Measurements from ENCODE around the gene ZZZ3.

Gene ZZZ3

DNA sequence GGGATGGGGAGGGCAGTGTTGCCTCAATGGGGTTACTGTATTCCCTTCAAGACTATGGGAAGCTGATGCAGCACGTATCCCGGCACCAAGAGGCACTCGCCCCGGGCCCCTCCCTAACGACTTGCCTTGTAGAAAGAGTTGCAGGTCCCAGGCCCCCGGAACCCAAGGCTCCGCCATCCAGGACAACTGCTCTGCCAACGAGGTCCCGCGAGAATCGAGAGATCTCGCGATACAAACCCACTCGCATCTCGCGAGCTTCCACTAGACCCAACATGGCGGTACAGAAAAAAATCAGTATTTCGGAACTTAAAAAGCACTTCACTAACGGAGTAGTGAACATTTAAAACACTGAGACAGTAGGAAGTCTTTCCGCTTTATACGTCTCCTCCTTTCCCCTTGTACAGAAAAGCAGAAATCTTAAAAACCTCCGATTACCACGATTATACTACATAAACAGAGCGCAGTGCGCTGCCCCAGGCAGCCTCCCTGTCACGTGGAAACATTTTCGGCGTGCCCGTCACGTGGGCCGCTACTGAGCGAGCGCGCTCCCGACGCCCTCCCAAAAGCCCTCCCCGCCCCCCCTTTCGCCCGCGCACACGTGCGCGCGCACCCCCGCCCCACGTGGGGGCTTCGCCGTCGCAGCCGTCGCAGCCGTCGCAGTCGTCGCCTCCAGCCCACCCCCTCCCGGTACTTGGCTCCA is at the start of gene ZZZ3:
TSS of gene ZZZ3 (minus strand) at position 199 of the 700 bp plus-strand sequence. CDS start 49,304 bp downstream, outside the sequence.
- TF ChIP-seq GATA3 (IDR thresholded peaks at IDR 0.05; ENCODE audit: low read depth, low read length) (no peak), GATA2 (IDR thresholded peaks at IDR 0.05; ENCODE audit: low read depth, low read length) (no peak)

DNA sequence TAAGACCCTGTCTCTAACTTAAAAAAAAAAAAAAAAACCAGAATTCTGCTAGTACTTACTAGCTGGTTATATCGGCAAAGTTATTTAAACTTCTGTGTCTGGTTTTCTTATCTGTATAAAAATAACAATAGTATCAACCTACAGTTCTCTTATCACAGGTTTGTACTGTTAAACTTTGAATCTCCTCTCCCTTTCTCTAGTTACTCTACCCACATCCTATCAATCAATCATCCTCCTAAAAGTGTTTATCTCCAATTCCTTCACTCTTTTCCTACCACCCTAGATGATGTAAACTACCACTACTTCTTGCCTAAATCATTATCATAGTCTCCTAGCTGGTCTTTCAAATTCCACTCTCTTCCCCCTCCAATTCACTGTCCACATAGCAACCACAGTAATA is 49.6 kb upstream of the ZZZ3 start:
- TF ChIP-seq GATA3 (IDR thresholded peaks at IDR 0.05; ENCODE audit: low read depth, low read length), result no peak
- no peak for TF ChIP-seq GATA2 (IDR thresholded peaks at IDR 0.05; ENCODE audit: low read depth, low read length)

DNA sequence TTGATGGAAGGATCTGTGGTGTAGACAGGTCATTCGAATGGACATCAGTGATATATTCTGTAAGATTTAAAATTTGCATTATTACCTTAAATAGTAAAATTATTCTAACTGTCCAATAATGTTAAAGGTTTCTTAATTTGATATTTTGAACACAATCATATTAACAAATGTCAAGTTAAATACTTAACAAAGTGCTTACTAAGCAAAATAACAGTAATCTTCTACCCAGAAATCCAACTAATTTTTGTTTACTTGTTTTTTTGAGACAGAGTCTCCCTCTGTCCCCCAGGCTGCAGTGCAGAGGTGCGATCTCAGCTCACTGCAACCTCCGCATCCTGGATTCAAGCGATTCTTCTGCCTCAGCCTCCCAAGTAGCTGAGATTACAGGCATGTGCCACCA is 43.2 kb upstream of the ZZZ3 start:
- TF ChIP-seq GATA2 (IDR thresholded peaks at IDR 0.05; ENCODE audit: low read depth, low read length), result no peak
- TF ChIP-seq GATA3 (IDR thresholded peaks at IDR 0.05; ENCODE audit: low read depth, low read length), result no peak

DNA sequence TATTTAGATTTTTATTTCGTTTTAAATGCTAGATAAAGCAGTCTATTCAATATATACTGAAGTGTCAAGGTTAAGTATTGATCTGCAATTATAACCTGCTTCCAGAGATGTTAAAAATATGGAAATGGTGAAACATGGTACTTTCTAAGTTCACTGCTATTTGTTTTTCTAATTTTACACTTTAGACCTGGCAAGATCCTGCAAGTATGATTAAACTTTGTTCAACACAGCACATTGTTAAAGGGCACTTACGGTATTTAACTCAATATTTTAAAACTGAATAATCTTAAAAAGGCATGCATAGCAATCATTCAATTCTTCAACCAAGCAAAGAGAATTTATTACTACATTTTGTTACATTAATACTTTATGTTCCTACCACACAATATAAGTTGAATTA is 35.7 kb upstream of the ZZZ3 start:
- TF ChIP-seq GATA2 (IDR thresholded peaks at IDR 0.05; ENCODE audit: low read depth, low read length) (no peak), GATA3 (IDR thresholded peaks at IDR 0.05; ENCODE audit: low read depth, low read length) (no peak)

DNA sequence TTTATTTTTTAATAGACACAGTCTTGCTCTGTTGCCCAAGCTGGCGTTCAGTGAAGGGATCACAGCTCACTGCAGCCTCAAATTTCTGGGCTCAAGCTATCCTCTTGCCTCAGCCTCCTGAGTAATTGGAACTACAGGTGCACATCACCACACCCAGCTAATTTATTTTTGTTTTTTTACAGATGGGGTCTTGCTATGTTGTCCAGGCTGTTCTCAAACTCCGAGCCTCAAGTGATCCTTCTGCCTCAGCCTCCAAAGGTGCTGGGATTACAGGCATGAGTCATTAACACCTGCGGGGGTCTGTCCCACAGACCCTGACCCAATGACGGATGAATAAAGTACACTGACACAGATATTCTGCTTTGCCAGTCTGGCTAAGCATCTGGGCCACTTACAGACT is 33.6 kb upstream of the ZZZ3 start:
- no peak for TF ChIP-seq GATA2 (IDR thresholded peaks at IDR 0.05; ENCODE audit: low read depth, low read length)
- no peak for TF ChIP-seq GATA3 (IDR thresholded peaks at IDR 0.05; ENCODE audit: low read depth, low read length)

DNA sequence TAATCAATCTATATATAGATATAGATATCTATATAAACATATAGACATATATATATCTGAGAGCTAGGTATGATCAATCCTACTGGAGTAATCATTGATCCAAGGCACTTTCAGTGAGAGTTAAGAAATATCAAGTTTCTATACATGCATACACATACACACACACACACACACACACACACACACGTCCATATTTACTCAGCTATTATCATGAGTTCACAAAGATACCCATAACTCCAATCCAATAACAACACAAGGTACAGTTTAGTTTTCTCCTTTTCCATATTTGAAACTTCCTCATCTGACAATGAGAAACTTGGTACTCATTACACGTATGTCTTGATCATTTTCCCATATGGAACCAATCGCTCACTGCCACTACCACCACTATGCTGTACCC is 27.3 kb upstream of the ZZZ3 start:
- TF ChIP-seq GATA2 (IDR thresholded peaks at IDR 0.05; ENCODE audit: low read depth, low read length) (no peak), GATA3 (IDR thresholded peaks at IDR 0.05; ENCODE audit: low read depth, low read length) (no peak)

DNA sequence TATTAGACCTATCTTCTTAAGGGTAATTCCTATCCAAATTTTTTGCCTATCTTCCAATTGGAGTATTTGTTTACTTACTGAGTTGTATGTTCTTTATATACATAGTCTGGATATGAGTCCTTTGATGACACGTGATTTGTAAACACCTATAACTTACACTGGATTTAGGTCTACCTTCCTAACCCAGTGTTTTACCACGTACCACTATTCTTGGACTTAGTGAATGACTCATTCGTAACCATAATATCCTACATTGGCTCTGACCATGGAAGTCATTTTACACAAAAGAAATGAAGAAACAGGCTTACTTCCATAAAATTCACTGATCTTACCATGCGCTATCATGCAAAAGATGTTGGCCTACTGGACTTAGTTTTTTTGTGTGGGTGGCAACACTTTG is 23.9 kb upstream of the ZZZ3 start:
- TF ChIP-seq GATA3 (IDR thresholded peaks at IDR 0.05; ENCODE audit: low read depth, low read length) (no peak), GATA2 (IDR thresholded peaks at IDR 0.05; ENCODE audit: low read depth, low read length) (no peak)

DNA sequence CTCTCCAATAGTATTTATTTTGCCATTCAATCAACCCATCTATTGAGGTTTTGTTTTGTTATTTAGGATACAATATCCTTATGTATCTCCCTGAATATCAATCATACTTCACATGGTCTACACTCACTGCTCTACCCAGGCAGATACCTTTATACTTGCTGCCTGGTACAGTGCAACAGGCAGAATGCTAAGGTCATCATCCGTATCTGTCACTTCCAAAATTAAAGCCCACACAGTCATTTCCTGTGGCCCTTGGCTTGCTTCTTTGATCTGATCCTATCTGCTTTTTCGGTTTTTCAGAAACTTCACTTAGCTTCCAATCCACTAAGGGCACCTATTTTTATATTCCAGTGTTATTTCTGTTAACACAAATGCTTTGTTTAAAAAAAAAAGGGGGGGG is 22.3 kb upstream of the ZZZ3 start:
- TF ChIP-seq GATA2 (IDR thresholded peaks at IDR 0.05; ENCODE audit: low read depth, low read length) (no peak), GATA3 (IDR thresholded peaks at IDR 0.05; ENCODE audit: low read depth, low read length) (no peak)

DNA sequence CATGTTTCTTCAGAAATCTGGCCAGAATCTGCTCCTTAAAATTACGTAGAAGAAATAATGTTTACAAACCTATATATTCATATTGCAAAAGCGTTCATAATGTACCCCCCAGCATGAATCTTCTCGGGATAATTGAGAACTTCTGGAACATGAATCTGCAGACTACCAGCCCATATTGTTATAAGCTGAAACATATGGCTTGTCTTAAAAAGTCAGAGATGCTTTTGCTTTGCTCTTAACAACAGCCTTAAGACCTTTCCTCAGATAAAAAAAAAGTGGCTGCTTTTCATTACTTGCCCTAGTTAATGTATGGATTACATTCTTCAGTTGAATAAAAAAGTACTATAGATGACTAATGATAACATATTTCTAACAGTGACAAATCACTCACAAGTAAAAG is 15.0 kb upstream of the ZZZ3 start:
- TF ChIP-seq GATA2 (IDR thresholded peaks at IDR 0.05; ENCODE audit: low read depth, low read length), result no peak
- TF ChIP-seq GATA3 (IDR thresholded peaks at IDR 0.05; ENCODE audit: low read depth, low read length), result no peak

DNA sequence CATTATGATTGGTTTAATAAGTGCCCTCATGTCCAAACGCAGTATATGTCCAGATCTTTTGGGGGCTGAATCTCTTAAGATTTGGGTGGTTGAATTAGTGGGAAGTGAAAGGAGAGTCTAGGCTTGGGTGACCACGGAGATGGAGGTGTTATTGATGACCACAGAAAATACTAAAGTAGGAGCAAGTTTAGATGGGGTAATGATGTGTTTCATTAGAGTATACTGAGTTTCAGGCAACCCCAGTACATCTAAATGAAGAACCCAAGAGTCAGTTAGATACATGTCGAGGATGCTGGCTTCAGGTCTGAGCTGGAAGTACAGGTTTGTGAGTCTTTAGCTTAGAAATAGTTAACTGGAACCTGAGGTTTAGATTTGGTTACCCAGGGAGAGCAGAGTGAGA is 6.5 kb upstream of the ZZZ3 start:
- TF ChIP-seq GATA3 (IDR thresholded peaks at IDR 0.05; ENCODE audit: low read depth, low read length) (no peak), GATA2 (IDR thresholded peaks at IDR 0.05; ENCODE audit: low read depth, low read length) (no peak)

DNA sequence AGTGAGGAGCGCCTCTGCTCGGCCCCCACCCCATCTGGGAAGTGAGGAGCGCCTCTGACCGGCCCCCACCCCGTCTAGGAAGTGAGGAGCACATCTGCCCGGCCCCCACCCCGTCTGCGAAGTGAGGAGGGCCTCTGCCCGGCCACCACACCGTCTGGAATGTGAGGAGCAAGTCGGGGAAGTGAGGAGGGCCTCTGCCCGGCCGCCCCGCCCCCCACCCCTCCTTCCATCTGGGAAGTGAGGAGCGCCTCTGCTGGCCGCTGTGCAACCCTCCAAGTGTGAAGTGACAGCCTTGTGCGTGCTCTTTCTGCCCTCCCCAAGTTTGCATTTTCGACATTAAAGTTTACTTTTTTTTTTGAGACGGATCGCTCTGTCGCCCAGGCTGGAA is 5.1 kb upstream of the ZZZ3 start:
- TF ChIP-seq GATA2 (IDR thresholded peaks at IDR 0.05; ENCODE audit: low read depth, low read length) (no peak), GATA3 (IDR thresholded peaks at IDR 0.05; ENCODE audit: low read depth, low read length) (no peak)

DNA sequence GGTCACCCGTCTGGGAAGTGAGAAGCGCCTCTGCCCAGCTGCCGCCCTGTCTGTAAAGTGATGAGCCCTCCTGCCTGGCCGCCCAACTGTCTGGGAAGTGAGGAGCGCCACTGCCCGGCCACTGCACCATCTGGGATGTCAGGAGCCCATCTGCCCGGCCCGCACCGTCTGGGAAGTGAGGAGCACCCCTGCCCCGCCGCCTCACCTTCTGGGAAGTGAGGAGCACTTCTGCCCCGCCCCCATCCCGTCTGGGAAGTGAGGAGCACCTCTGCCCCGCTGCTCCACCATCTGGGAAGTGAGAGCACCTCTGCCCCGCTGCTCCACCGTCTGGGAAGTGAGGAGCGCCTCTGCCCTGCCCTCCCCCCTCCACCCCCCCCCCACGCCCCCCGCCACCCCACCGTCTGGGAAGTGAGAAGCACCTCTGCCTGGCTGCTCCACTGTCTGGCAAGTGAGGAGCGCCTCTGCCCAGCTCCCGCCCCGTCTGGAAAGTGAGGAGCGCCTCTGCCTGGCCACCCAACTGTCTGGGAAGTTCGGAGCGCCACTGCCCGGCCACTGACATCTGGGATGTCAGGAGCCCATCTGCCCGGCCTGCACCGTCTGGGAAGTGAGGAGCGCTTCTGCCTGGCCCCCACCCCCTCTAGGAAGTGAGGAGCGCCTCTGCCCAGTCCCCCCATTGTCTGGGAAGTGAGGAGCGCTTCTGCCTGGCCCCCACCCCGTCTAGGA is 4.5 kb upstream of the ZZZ3 start:
- no peak for TF ChIP-seq GATA2 (IDR thresholded peaks at IDR 0.05; ENCODE audit: low read depth, low read length)
- no peak for TF ChIP-seq GATA3 (IDR thresholded peaks at IDR 0.05; ENCODE audit: low read depth, low read length)

DNA sequence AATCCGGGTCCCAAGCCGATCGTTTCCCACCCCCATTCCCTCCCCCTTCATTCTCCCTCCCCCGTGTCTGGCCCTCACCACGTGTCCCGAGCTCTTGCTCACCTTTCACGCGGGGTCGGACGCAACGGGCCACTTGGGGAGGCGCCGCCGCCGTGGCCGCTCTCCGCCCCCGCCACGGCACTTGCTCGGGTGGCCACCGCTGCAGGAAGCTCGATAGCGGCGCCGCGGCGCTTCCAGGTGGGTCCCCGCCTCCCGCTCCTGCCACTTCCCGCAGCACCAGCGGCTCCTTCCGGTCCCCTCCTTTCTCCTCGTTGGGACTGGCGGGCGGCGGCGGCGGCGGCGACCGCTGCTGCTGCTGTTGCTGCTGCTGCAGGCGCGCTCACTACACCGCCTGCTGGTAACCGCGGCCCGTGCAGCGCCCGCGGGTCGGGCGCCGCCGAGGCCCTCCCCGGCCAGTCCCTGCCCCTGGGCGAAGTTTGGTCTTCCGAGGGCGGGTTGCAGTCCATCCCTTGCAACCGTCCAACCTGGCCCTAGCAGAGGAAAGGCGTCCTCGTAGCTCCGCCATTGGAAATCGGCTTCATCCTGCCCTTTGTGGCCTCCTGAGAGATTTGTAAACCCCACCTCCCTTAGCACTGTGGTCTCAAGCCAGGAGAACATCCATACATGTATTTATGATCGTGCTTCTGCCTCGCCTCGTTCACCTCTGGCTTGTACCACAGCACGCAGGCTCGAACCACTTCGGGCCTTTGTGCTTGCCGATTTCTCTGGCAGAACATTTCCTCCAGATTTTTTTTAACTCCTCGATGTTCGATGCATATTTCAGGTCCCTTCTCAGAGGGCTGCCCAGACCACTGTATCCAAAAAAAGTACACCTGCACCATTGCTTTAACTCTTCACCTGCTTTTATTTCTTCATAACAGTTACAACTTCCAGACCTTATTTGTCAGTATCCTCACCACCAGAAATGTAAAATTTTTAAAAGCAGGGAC is 996 bp upstream of the ZZZ3 start:
- TF ChIP-seq GATA3 (IDR thresholded peaks at IDR 0.05; ENCODE audit: low read depth, low read length) (no peak), GATA2 (IDR thresholded peaks at IDR 0.05; ENCODE audit: low read depth, low read length) (no peak)

DNA sequence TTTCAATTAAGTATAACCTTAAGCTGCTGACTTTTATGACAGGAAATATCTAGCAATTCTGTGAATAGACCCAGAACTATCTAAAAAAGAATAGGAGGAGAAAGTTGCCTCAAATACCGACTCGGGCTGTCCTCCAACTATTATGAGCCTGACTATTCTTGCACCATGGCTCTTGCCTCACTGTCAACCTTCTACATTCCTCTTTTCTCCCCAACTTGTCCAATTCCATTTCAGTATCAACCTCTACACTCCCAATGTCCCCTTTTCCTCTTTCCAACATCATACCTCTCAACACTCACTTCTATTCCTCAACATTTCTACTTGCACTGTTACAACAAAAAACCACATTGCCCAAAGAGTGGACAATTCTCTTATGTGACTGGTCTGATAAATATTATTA is 2.3 kb downstream of the ZZZ3 start:
- TF ChIP-seq GATA3 (IDR thresholded peaks at IDR 0.05; ENCODE audit: low read depth, low read length) (no peak), GATA2 (IDR thresholded peaks at IDR 0.05; ENCODE audit: low read depth, low read length) (no peak)

Measured in SH-SY5Y (cell line).